ENCODE results near the gene LVRN.

The LVRN gene

GRCh38 chr5:116046261-116046660 is 84.0 kb downstream of the LVRN start:
- TF ChIP-seq EZH2phosphoT487 (IDR thresholded peaks at IDR 0.05; ENCODE audit: low read depth), result no peak
- no peak for TF ChIP-seq CTCF (IDR thresholded peaks at IDR 0.05; ENCODE audit: low read depth, low read length)
- Histone ChIP-seq H3K36me3 (replicated peaks; ENCODE audit: low read depth, low read length) (no peaks in the 10 kb centered on the region), H3K9me3 (ENCODE audit: insufficient read depth, low read length) (no peaks in the 10 kb centered on the region), H3K9ac (ENCODE audit: low read length) (no peak overlapping the region), H3K27me3 (ENCODE audit: low read depth, low read length) (no peaks in the 10 kb centered on the region), H3K4me3 (ENCODE audit: low read length) (no peak overlapping the region), H3K79me2 (ENCODE audit: low read length) (no peaks in the 10 kb centered on the region), H4K20me1 (ENCODE audit: insufficient read depth, low read length) (no peaks in the 10 kb centered on the region), H3K4me2 (ENCODE audit: low read length) (no peak overlapping the region), H3K27ac (ENCODE audit: low read length) (no peak overlapping the region), H3K4me1 (ENCODE audit: low read length) (no peaks in the 10 kb centered on the region), H2AFZ (ENCODE audit: low read depth, low read length) (no peak overlapping the region)

- Histone ChIP-seq H3K36me3 (replicated peaks; ENCODE audit: low read depth, low read length) (no peaks in the 10 kb centered on the region), H3K9me3 (ENCODE audit: insufficient read depth, low read length) (no peaks in the 10 kb centered on the region), H2AFZ (ENCODE audit: low read depth, low read length) (no peak overlapping the region), H3K9ac (ENCODE audit: low read length) (no peak overlapping the region), H3K4me1 (ENCODE audit: low read length) (no peaks in the 10 kb centered on the region), H3K27me3 (ENCODE audit: low read depth, low read length) (no peaks in the 10 kb centered on the region), H3K4me3 (ENCODE audit: low read length) (no peak overlapping the region), H3K27ac (ENCODE audit: low read length) (no peak overlapping the region), H3K4me2 (ENCODE audit: low read length) (no peak overlapping the region), H3K79me2 (ENCODE audit: low read length) (no peaks in the 10 kb centered on the region), H4K20me1 (ENCODE audit: insufficient read depth, low read length) (no peaks in the 10 kb centered on the region)
- TF ChIP-seq EZH2phosphoT487 (IDR thresholded peaks at IDR 0.05; ENCODE audit: low read depth) (no peak), CTCF (IDR thresholded peaks at IDR 0.05; ENCODE audit: low read depth, low read length) (no peak)
Observed at GRCh38 chr5:116046823-116047222, 84.5 kb downstream of the LVRN start.

- Histone ChIP-seq H3K4me1 (ENCODE audit: low read length) (no peaks in the 10 kb centered on the region), H3K27me3 (ENCODE audit: low read depth, low read length) (peaks cover 15% of the 10 kb centered on the region), H3K4me2 (ENCODE audit: low read length) (no peak overlapping the region), H3K9me3 (ENCODE audit: insufficient read depth, low read length) (no peaks in the 10 kb centered on the region), H3K79me2 (ENCODE audit: low read length) (no peaks in the 10 kb centered on the region), H2AFZ (ENCODE audit: low read depth, low read length) (no peak overlapping the region), H4K20me1 (ENCODE audit: insufficient read depth, low read length) (no peaks in the 10 kb centered on the region), H3K9ac (ENCODE audit: low read length) (no peak overlapping the region), H3K27ac (ENCODE audit: low read length) (no peak overlapping the region), H3K4me3 (ENCODE audit: low read length) (no peak overlapping the region), H3K36me3 (replicated peaks; ENCODE audit: low read depth, low read length) (no peaks in the 10 kb centered on the region)
- no peak for TF ChIP-seq EZH2phosphoT487 (IDR thresholded peaks at IDR 0.05; ENCODE audit: low read depth)
- TF ChIP-seq CTCF (IDR thresholded peaks at IDR 0.05; ENCODE audit: low read depth, low read length), result no peak
Observed at GRCh38 chr5:116058346-116058936, 96.2 kb downstream of the LVRN start.

- Histone ChIP-seq H3K9me3 (ENCODE audit: insufficient read depth, low read length) (no peaks in the 10 kb centered on the region), H3K79me2 (ENCODE audit: low read length) (no peaks in the 10 kb centered on the region), H3K4me3 (ENCODE audit: low read length) (no peak overlapping the region), H2AFZ (ENCODE audit: low read depth, low read length) (no peak overlapping the region), H3K27ac (ENCODE audit: low read length) (no peak overlapping the region), H4K20me1 (ENCODE audit: insufficient read depth, low read length) (no peaks in the 10 kb centered on the region), H3K4me2 (ENCODE audit: low read length) (no peak overlapping the region), H3K36me3 (replicated peaks; ENCODE audit: low read depth, low read length) (no peaks in the 10 kb centered on the region), H3K9ac (ENCODE audit: low read length) (no peak overlapping the region), H3K27me3 (ENCODE audit: low read depth, low read length) (peaks cover 26% of the 10 kb centered on the region), H3K4me1 (ENCODE audit: low read length) (no peaks in the 10 kb centered on the region)
- TF ChIP-seq CTCF (IDR thresholded peaks at IDR 0.05; ENCODE audit: low read depth, low read length) (no peak), EZH2phosphoT487 (IDR thresholded peaks at IDR 0.05; ENCODE audit: low read depth) (no peak)
Observed at GRCh38 chr5:116062352-116062751, 100.1 kb downstream of the LVRN start.
